GM12891 (cell line): ENCODE results near the gene SCAMP1.
A peak's percentile ranks its signal among the peaks of the same experiment; 100 is the strongest.

ENCODE experiments used
- PAX5 ChIP-seq: IDR thresholded peaks from 2 replicates; pipeline ENCODE4 v1.6.1; 2011; ENCODE audit warnings: low read length, moderate library complexity, mild to moderate bottlenecking; ENCODE audit not compliant: insufficient read depth, severe bottlenecking
- POLR2A ChIP-seq: IDR thresholded peaks from 2 replicates; pipeline ENCODE4 v1.6.1; 2011; ENCODE audit warnings: low read depth, low read length, control low read depth
- POLR2AphosphoS5 ChIP-seq: IDR thresholded peaks from 2 replicates; pipeline ENCODE4 v1.6.1; 2011; ENCODE audit warnings: low read depth, low read length, control low read depth
- POU2F2 ChIP-seq: IDR thresholded peaks from 2 replicates; pipeline ENCODE4 v1.6.1; 2011; ENCODE audit warnings: low read depth, mild to moderate bottlenecking, control low read depth, low read length, moderate library complexity
- SPI1 ChIP-seq: IDR thresholded peaks from 2 replicates; pipeline ENCODE4 v1.6.1; 2011; ENCODE audit warnings: low read depth, low read length, control low read depth
- TAF1 ChIP-seq: IDR thresholded peaks from 2 replicates; pipeline ENCODE4 v1.6.1; 2011; ENCODE audit warnings: low read depth, low read length, control low read depth

DNA sequence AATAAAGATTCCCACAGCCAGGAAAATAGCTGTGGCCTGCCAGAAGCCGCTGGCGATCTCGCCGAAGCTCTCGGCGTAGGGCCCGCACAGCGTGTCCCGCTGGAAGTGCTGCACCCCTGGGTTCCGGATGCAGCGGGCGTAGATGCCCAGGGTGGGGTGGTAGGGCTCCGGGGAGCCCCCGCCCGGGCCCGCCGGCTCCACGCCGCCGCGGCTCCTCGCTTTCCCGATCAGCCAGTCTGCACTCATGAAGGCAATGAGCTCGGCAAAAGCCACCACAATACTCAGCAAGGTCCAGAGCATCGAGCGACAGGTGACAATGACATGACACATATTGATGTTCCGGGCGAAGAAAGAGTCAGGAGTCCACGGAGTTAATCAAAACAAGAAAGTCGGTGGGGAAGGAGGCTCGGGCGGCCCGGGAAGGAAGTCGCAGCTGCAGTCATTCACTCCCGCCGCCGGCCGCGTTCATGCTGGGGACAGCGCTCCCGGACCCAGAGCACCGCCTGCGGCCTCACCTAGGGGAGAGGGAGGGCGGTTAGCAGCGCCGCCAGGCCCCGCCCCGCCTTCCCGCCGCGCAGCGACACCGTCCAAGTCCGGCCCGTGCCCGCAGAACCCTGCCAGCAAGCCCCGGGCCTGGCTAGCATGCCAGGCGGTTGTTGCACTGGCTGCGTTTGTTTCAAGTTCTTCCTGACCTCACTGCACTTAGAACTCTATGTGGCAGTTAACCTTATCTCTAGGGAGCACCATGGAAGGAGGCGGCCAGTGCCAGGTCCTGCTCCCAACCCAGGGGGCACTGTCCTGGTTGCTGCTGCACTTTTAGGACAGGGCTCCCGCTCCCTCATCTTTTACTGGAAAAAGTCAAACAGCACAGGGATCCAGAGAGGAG is 149.7 kb downstream of the SCAMP1 start:
- no peak for TF ChIP-seq POLR2A
- TF ChIP-seq POLR2AphosphoS5 = no peak
- TF ChIP-seq PAX5 = no peak
- TF ChIP-seq TAF1 = no peak
- TF ChIP-seq SPI1 = peak; percentile 17; the same call in 1 of the 2 replicates
- TF ChIP-seq POU2F2 = no peak
